ENCODE measurements around the gene SPTLC1. TPM values are rescaled to one million over a fixed set of nuclear protein-coding genes. Genes with fewer than 3 reads are reported as not detected.
"Not testable (repeated sequence)": the region's sequence is repeated elsewhere in the genome, so short reads cannot be mapped to it uniquely, and the experiment has no call there.

The SPTLC1 gene
- total and polyA plus RNA-seq, 2 of the 13 experiments (the other 11 are each of a cell fraction or from before 2014, with no cell fraction given), result 56.2 to 72.5 TPM

GRCh38 chr9:92155221-92155620 is 40.0 kb upstream of the SPTLC1 start (continued):
- TF ChIP-seq ZNF567 (CRISPR knock-in tag; IDR thresholded peaks at IDR 0.05; ENCODE audit: borderline replicate concordance) (no peak), ZKSCAN1 (IDR thresholded peaks at IDR 0.05; ENCODE audit: low read length) (no peak), SP4 (CRISPR knock-in tag; IDR thresholded peaks at IDR 0.05) (no peak), ETV5 (CRISPR knock-in tag; IDR thresholded peaks at IDR 0.05; ENCODE audit: borderline replicate concordance) (no peak), ZSCAN31 (CRISPR knock-in tag; IDR thresholded peaks at IDR 0.05; ENCODE audit: low read depth) (no peak)

DNA sequence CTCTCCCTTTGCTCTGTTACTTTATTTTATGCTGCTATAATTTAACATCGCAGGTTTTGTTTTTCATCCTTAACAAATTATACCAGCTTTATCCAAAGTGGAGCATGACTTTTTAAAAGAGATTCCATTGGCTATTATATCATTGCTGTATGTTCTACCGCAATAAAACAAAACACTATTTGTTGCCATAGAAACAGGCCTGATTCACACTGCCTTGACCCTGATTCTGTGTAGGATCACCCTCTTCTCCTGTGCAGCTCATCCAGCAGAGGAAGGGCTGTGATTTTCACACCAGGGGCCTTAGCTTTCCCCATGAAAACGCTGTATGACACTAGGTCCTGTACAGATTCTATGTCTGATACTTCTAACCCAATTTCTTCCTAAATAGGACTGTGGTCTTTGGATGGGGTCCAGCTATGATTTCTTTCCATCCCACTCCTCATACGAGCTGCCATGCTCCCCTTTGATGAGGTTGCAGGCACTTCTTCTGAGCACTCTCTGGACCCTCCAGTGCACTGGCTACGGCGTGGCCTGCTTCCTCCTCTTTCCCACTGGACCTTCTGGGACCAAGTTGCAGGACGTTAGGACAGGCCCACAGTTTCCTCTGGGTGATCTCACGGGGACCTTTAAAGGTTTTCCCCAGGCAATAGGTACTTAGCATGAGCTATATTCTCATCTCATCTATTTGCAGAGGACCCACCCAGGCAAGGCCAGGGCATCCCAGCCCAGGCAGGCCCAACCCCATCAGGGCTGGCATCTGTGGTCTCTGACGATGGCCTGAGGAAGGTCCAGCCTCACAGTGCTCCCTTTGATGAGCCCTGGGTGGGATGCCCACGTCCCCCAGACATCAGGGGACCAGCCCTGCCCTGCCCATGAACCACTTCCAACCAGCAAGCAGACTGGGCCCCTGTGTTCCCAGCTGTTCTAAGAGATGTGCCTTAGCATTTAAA is 38.5 kb upstream of the SPTLC1 start:
- H4K20me1 ChIP-seq (ENCODE audit: insufficient read depth, low read length); H3K27ac ChIP-seq (ENCODE audit: extremely low read length, insufficient read depth, low read length); CTCF ChIA-PET (ENCODE audit: low intra/inter-chr PET ratio, low total read pairs); ATAC-seq; intact Hi-C loops (cut with micrococcal nuclease; ENCODE audit: unreplicated experiment); H3K9ac ChIP-seq (ENCODE audit: insufficient read depth, low read depth, low read length); H3K79me2 ChIP-seq (ENCODE audit: insufficient read depth, low read length); H3K36me3 ChIP-seq (replicated peaks in 1 of 2; ENCODE audit: control insufficient read depth in 1 of 2, insufficient read depth in 2 of 2, low read length in 2 of 2); H2AFZ ChIP-seq (ENCODE audit: low read length); DNase-seq (ENCODE audit: low spot score); POLR2A ChIA-PET; H3K4me3 ChIP-seq (replicated peaks in 1 of 3; ENCODE audit: insufficient read depth in 1 of 3, low read depth in 2 of 3, low read length in 3 of 3); H3K9me3 ChIP-seq (ENCODE audit: low read length); in situ Hi-C loops (cut with HindIII; ENCODE audit: extremely low pct_ligation_motif_present, low pct_unique_long_range_greater_than_20kb); BruUV-seq (replicated peaks); H3K4me2 ChIP-seq (ENCODE audit: low read depth, low read length): not testable (repeated sequence)
- Histone ChIP-seq H3K4me1 (ENCODE audit: insufficient read depth, low read length) (peaks cover 12% of the 10 kb centered on the region), H3K27me3 (ENCODE audit: control insufficient read depth in 1 of 2, insufficient read depth in 2 of 2, low read length in 2 of 2) (peaks cover 2 to 16% of the 10 kb centered on the region in 2 experiments; a peak in 2 of 5 replicates)
- WGBS (ENCODE audit: low lambda C conversion rate), result 38% methylated on average over 10 of the region's 10 CpGs
- peak; percentile 21 for FAIRE-seq
